WTC11 (cell line): Measurements from ENCODE around the gene NEUROG1. TPM values are rescaled to one million over a fixed set of nuclear protein-coding genes. Genes with fewer than 3 reads are reported as not detected.

Experiments
- ATAC-seq: fragments of 200-7000 bp; cut with Tn5 transposase; 2 replicates; pipeline ENCODE4 v1.10.0; 2021; ENCODE audit warnings: mild to moderate bottlenecking, moderate library complexity
- CTCF ChIA-PET: fragments of 300-600 bp; sonication (Branson Sonifier 250); formaldehyde crosslinking; loops from one replicate; lab custom pipeline; 2021; ENCODE audit warnings: antibody characterized with exemption; lab: Charles Lee
- POLR2A ChIA-PET: fragments of 350-600 bp; sonication (Branson Sonifier 250); formaldehyde crosslinking; loops from one replicate; lab custom pipeline; 2021; ENCODE audit warnings: antibody characterized with exemption; lab: Charles Lee
- DNase-seq: peaks from one replicate; pipeline ENCODE4 v3.0.0; 2021; ENCODE audit warnings: low spot score
- H3K27ac Mint-ChIP-seq: 2 replicates; pipeline ENCODE4 v1.8.0; 2021; ENCODE audit warnings: mixed read lengths
- H3K27me3 Mint-ChIP-seq: 2 replicates; pipeline ENCODE4 v1.8.0; 2021; ENCODE audit warnings: low read depth, mild to moderate bottlenecking, moderate library complexity, mixed read lengths
- H3K36me3 Mint-ChIP-seq: 2 replicates; pipeline ENCODE4 v1.8.0; 2021; ENCODE audit warnings: mixed read lengths
- H3K4me1 Mint-ChIP-seq: 2 replicates; pipeline ENCODE4 v1.8.0; 2022; ENCODE audit warnings: mixed read lengths
- H3K4me3 Mint-ChIP-seq: 2 replicates; pipeline ENCODE4 v1.8.0; 2021; ENCODE audit warnings: mild to moderate bottlenecking, moderate library complexity, mixed read lengths
- H3K9me3 Mint-ChIP-seq: 2 replicates; pipeline ENCODE4 v1.8.0; 2021; ENCODE audit warnings: mixed read lengths
- CBFB ChIP-seq: sonication (generic); formaldehyde crosslinking; IDR thresholded peaks from 2 replicates; pipeline ENCODE4 v1.8.1; 2022; ENCODE audit warnings: mild to moderate bottlenecking, low read depth, missing genetic modification reagents
- CTCF ChIP-seq: fragments of 200-600 bp; IDR thresholded peaks from 2 replicates; pipeline ENCODE4 v1.8.0; 2022; ENCODE audit warnings: antibody characterized with exemption
- E2F4 ChIP-seq: sonication (generic); formaldehyde crosslinking; IDR thresholded peaks from 2 replicates; pipeline ENCODE4 v1.8.1; 2022; ENCODE audit warnings: low read depth, mild to moderate bottlenecking, moderate library complexity, missing genetic modification reagents, borderline replicate concordance
- E2F5 ChIP-seq: sonication (generic); formaldehyde crosslinking; IDR thresholded peaks from 2 replicates; pipeline ENCODE4 v1.8.1; 2022; ENCODE audit warnings: mild to moderate bottlenecking, moderate library complexity, missing genetic modification reagents
- FOXJ3 ChIP-seq: sonication (generic); formaldehyde crosslinking; IDR thresholded peaks from 2 replicates; pipeline ENCODE4 v1.9.0; 2021; ENCODE audit warnings: missing genetic modification reagents, mild to moderate bottlenecking, borderline replicate concordance
- FOXP4 ChIP-seq: sonication (generic); formaldehyde crosslinking; IDR thresholded peaks from 2 replicates; pipeline ENCODE4 v1.8.0; 2022; ENCODE audit warnings: mild to moderate bottlenecking, missing genetic modification reagents
- GABPB1 ChIP-seq: sonication (generic); formaldehyde crosslinking; IDR thresholded peaks from 2 replicates; pipeline ENCODE4 v1.8.1; 2023; ENCODE audit warnings: mild to moderate bottlenecking, missing genetic modification reagents
- GTF2I ChIP-seq: fragments of 250-450 bp; sonication (Bioruptor Pico); conservative IDR thresholded peaks from 2 replicates; pipeline ENCODE4 v1.4.0; 2021; ENCODE audit warnings: mild to moderate bottlenecking
- KAT7 ChIP-seq: sonication (generic); formaldehyde crosslinking; IDR thresholded peaks from 2 replicates; pipeline ENCODE4 v1.8.1; 2023; ENCODE audit warnings: missing genetic modification reagents, mild to moderate bottlenecking, borderline replicate concordance
- MLX ChIP-seq: sonication (generic); formaldehyde crosslinking; IDR thresholded peaks from 2 replicates; pipeline ENCODE4 v1.8.1; 2023; ENCODE audit warnings: mild to moderate bottlenecking, missing genetic modification reagents, moderate library complexity
- NR2C2 ChIP-seq: sonication (generic); formaldehyde crosslinking; IDR thresholded peaks from 2 replicates; pipeline ENCODE4 v1.8.0; 2022; ENCODE audit warnings: mild to moderate bottlenecking, missing genetic modification reagents
- TP53 ChIP-seq: sonication (generic); formaldehyde crosslinking; IDR thresholded peaks from 2 replicates; pipeline ENCODE4 v1.8.1; 2023; ENCODE audit warnings: mild to moderate bottlenecking, missing genetic modification reagents
- USF2 ChIP-seq: sonication (generic); formaldehyde crosslinking; IDR thresholded peaks from 2 replicates; pipeline ENCODE4 v1.8.1; 2023; ENCODE audit warnings: mild to moderate bottlenecking, missing genetic modification reagents, moderate library complexity
- ZBTB21 ChIP-seq: sonication (generic); formaldehyde crosslinking; IDR thresholded peaks from 2 replicates; pipeline ENCODE4 v1.8.1; 2023; ENCODE audit warnings: mild to moderate bottlenecking, missing genetic modification reagents, borderline replicate concordance
- ZBTB43 ChIP-seq: sonication (generic); formaldehyde crosslinking; IDR thresholded peaks from 2 replicates; pipeline ENCODE4 v1.8.1; 2023; ENCODE audit warnings: mild to moderate bottlenecking, missing genetic modification reagents
- ZNF512 ChIP-seq: sonication (generic); formaldehyde crosslinking; IDR thresholded peaks from 2 replicates; pipeline ENCODE4 v1.8.1; 2022; ENCODE audit warnings: missing genetic modification reagents, borderline replicate concordance
- total RNA-seq: library from RNA; stranded (reverse); gene quantifications from 3 replicates; pipeline ENCODE4 v1.2.3, GENCODE V29; 2021

NEUROG1 gene
- total RNA-seq, 1 experiment from 2014 or later, result 0.13 TPM

- no peak for TF ChIP-seq MLX (CRISPR knock-in tag)
- no peak for TF ChIP-seq TP53 (CRISPR knock-in tag)
- no peak for TF ChIP-seq GTF2I (CRISPR knock-in tag)
- TF ChIP-seq NR2C2 (CRISPR knock-in tag), result no peak
- TF ChIP-seq FOXJ3 (CRISPR knock-in tag), result no peak
- TF ChIP-seq GABPB1 (CRISPR knock-in tag), result no peak
- no peak for TF ChIP-seq USF2 (CRISPR knock-in tag)
Measured at GRCh38 chr5:135504376-135504775, 31.4 kb downstream of the NEUROG1 start (continued).

- TF ChIP-seq CTCF (no peak), ZBTB43 (no peak), KAT7 (CRISPR knock-in tag) (no peak), ZNF512 (CRISPR knock-in tag) (no peak), E2F4 (CRISPR knock-in tag) (no peak), CBFB (CRISPR knock-in tag) (no peak), ZBTB21 (CRISPR knock-in tag) (no peak), FOXP4 (CRISPR knock-in tag) (no peak), E2F5 (CRISPR knock-in tag) (no peak)
- Mint-ChIP-seq H3K27ac (no peak overlapping the region), H3K9me3 (no peaks in the 10 kb centered on the region), H3K4me1 (peaks cover 13% of the 10 kb centered on the region), H3K27me3 (peaks cover 77% of the 10 kb centered on the region), H3K4me3 (no peak overlapping the region), H3K36me3 (no peaks in the 10 kb centered on the region)
- DNase-seq (no peak), ATAC-seq (no peak)
- ChIA-PET CTCF (no interaction called here), POLR2A (no interaction called here)
Measured at GRCh38 chr5:135503871-135504270, 31.9 kb downstream of the NEUROG1 start.
